Tibial artery (tissue), 4 donors: ENCODE data around the gene PAQR5.

Experiments used
- DNase-seq, 2 donors: peaks; one replicate each; pipeline ENCODE4 v3.0.0-alpha.2; 2019
- H3K27ac ChIP-seq, 2 donors: fragments of 200-600 bp; sonication (generic) in 1 of 2; 1 replicate in 1 of 2; 2 replicates in 1 of 2; pipeline ENCODE4 v1.5.1; 2018 to 2019; ENCODE audit warnings: mild to moderate bottlenecking in 1 of 2
- H3K27me3 ChIP-seq, 2 donors: fragments of 200-600 bp; sonication (generic) in 1 of 2; one replicate each; pipeline versions ENCODE4 v1.5.1 to v1.6.0; 2016 to 2019
- H3K36me3 ChIP-seq, 3 donors: fragments of 200-600 bp; sonication (generic) in 2 of 3; one replicate each; pipeline ENCODE4 v1.5.1; 2016 to 2019; ENCODE audit warnings: mild to moderate bottlenecking in 2 of 3
- H3K4me1 ChIP-seq, 4 donors: fragments of 200-600 bp; sonication (generic) in 2 of 4; 1 replicate in 3 of 4; 2 replicates in 1 of 4; pipeline ENCODE4 v1.5.1; 2016 to 2019
- H3K4me3 ChIP-seq, 2 donors: fragments of 200-600 bp; sonication (generic) in 1 of 2; 1 replicate in 1 of 2; 2 replicates in 1 of 2; pipeline ENCODE4 v1.5.1; 2018 to 2019; ENCODE audit warnings: mild to moderate bottlenecking in 2 of 2
- H3K9me3 ChIP-seq, 3 donors: fragments of 200-600 bp; sonication (generic) in 1 of 3; one replicate each; pipeline ENCODE4 v1.5.1; 2016 to 2019
- intact Hi-C: fragments of 100-400 bp; cut with DNase I; formaldehyde crosslinking; loops from one replicate; pipeline ENCODE4 v1.15.0; 2023; ENCODE audit warnings: low total_unique reads
- TF ChIP-seq, protein P1 (sequence below), 2 experiments: fragments of 200-600 bp in 1 of 2; fragments of 450-650 bp in 1 of 2; IDR thresholded peaks; one replicate each; pipeline ENCODE4 v1.5.1; 2017 to 2019; ENCODE audit warnings: antibody characterized with exemption in 2 of 2, mild to moderate bottlenecking in 1 of 2, moderate library complexity in 1 of 2

The PAQR5 gene

DNA sequence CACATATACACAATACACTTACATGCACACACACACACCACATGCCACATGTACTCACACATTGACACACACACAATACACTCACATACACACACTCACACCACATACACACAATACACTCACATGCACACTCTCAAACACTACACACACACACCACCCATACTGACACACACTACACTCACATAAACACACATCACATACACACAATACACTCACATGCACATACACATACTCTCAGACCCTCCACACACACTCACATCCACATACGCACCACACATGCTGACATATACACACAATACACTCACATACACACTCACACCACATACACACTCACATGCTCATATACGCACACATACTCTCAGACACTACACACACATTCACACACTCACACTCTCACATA lies 87.1 kb downstream of the PAQR5 start:
- intact Hi-C loops: no loop called here
- H3K4me1 ChIP-seq: no peaks in the 10 kb centered on the region
- DNase-seq: no peak
- H3K27me3 ChIP-seq: no peaks in the 10 kb centered on the region
- TF ChIP-seq, protein P1, sequence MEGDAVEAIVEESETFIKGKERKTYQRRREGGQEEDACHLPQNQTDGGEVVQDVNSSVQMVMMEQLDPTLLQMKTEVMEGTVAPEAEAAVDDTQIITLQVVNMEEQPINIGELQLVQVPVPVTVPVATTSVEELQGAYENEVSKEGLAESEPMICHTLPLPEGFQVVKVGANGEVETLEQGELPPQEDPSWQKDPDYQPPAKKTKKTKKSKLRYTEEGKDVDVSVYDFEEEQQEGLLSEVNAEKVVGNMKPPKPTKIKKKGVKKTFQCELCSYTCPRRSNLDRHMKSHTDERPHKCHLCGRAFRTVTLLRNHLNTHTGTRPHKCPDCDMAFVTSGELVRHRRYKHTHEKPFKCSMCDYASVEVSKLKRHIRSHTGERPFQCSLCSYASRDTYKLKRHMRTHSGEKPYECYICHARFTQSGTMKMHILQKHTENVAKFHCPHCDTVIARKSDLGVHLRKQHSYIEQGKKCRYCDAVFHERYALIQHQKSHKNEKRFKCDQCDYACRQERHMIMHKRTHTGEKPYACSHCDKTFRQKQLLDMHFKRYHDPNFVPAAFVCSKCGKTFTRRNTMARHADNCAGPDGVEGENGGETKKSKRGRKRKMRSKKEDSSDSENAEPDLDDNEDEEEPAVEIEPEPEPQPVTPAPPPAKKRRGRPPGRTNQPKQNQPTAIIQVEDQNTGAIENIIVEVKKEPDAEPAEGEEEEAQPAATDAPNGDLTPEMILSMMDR (IDR thresholded peaks at IDR 0.05): no peak
- no peak overlapping the region for H3K4me3 ChIP-seq
- H3K36me3 ChIP-seq: no peaks in the 10 kb centered on the region
- H3K9me3 ChIP-seq: no peaks in the 10 kb centered on the region
- H3K27ac ChIP-seq: no peak overlapping the region

DNA sequence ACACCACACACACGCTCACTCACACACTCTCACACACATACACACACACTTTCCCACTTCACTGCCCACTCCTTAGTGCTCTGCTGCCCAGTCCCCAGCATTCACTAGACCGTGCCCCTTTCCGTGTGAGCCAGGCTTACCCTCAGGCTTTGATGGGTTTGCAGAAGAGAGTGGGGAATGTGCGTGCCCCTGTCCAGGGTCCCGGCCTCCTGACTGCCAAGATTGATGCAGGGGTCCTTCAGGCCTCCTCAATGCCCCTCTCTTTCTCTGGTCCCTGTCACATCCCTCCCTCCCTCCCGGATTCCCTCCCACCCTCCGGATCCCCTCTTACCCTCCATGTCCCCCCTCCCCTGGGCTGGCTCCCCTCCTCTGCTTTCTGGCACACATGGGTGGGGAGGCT lies 87.6 kb downstream of the PAQR5 start:
- Histone ChIP-seq H3K27me3 (no peaks in the 10 kb centered on the region), H3K4me3 (no peak overlapping the region), H3K27ac (no peak overlapping the region), H3K36me3 (no peaks in the 10 kb centered on the region), H3K9me3 (no peaks in the 10 kb centered on the region), H3K4me1 (no peaks in the 10 kb centered on the region)
- TF ChIP-seq, protein P1 (IDR thresholded peaks at IDR 0.05): no peak
- DNase-seq: no peak
- intact Hi-C loops: no loop called here

DNA sequence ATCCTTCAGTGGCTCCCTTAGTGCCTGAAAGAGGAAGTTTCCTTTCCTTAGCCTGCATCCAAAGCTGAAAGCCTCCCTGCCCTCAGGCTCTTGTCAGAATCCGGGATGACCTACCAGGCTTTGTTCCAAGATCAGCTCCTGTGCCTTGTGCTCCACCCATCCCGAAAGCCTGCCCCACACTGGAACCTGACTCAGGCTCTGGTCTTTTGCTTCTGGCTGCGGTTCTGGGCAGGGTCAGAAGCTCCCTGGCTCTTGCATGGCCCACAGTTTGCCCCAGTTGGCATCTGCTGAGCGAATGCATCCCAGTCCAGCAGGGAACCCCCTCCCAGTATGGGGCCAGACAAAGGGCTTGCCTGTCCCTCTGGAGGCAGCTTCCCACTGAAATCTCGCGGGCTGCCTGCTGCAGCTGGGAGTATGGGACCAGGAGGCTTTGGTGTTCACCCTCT lies 89.6 kb downstream of the PAQR5 start:
- H3K27ac ChIP-seq: no peak overlapping the region
- H3K9me3 ChIP-seq: no peaks in the 10 kb centered on the region
- H3K4me3 ChIP-seq: no peak overlapping the region
- no peaks in the 10 kb centered on the region for H3K4me1 ChIP-seq
- H3K36me3 ChIP-seq: no peaks in the 10 kb centered on the region
- DNase-seq: no peak
- TF ChIP-seq, protein P1 (IDR thresholded peaks at IDR 0.05): no peak
- intact Hi-C loops: no loop called here
- H3K27me3 ChIP-seq: no peaks in the 10 kb centered on the region

DNA sequence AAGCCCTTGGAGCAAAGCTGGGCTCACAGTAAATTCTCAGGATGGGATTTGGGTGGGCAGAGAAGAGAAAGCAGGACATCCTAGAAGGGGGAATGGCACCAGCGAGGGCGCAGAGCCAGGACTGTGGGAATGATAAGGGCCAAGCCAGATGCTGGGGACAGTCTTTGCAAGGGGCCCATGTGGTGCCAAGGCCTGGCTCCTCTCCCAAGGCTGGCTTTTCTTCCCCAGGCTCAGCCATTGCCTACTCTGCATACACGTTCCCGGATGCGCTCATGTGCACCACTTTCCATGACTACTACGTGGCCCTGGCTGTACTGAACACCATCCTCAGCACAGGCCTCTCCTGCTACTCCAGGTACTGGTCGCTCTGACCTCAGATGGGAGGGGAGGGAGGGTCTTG lies 90.7 kb downstream of the PAQR5 start:
- Histone ChIP-seq H3K27ac (no peak overlapping the region), H3K4me3 (no peak overlapping the region), H3K4me1 (peaks cover 0 to 3% (median under 1%) of the 10 kb centered on the region in 4 donors), H3K9me3 (no peaks in the 10 kb centered on the region), H3K36me3 (no peaks in the 10 kb centered on the region), H3K27me3 (no peaks in the 10 kb centered on the region)
- no peak for DNase-seq
- TF ChIP-seq, protein P1 (IDR thresholded peaks at IDR 0.05): no peak
- intact Hi-C loops: no loop called here

DNA sequence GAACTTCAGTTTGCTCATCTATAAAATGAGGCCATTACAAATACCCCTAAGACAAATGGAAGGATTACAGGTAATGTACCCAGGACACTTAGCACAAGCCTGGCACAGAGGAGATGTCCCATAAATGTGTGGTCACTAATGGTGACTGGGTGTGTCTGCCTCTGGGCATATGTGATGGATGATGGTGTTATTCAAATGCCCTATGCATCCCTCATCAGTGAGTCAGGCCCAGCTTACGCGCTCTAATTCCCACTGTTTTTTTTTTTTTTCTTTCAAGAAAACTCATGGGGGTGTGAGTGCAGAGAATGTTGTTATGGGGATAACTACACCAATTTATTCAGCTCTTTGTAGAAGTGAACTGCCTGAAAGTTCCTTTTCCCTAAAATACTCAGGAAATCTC lies 91.9 kb downstream of the PAQR5 start:
- TF ChIP-seq, protein P1 (IDR thresholded peaks at IDR 0.05): no peak
- intact Hi-C loops: loop anchor here (10.0 kb wide), 1 partner anchor 236 kb away; no protein-coding TSS in a partner anchor
- no peaks in the 10 kb centered on the region for H3K27me3 ChIP-seq

More for the DNA sequence above, 91.9 kb downstream of the PAQR5 start:
- DNase-seq: no peak
- no peaks in the 10 kb centered on the region for H3K36me3 ChIP-seq
- H3K4me3 ChIP-seq: no peak overlapping the region
- no peak overlapping the region for H3K27ac ChIP-seq
- H3K9me3 ChIP-seq: no peaks in the 10 kb centered on the region
- H3K4me1 ChIP-seq: peaks cover 0 to 10% (median 5%) of the 10 kb centered on the region in 4 donors
